ENCODE results near the gene GAD2.

DNA sequence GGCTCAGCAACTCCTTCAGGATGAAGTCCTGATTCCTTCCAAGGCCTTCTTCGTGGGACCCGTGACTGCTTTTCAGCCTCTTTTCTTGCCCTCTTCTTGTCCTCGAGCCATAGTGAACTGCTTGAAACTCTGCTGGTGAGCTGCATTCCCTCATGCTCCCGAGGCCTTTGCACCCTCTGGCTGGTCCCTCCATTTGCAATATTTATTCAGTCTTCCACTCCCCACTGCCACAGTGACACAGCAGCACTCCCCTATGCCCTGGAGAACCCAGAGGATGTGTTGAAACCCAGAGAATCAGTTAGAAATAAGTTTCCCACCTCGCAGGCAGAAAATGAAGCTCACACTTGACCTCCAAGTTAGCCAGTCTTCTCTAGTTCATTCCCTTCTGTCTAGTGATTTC is 22.3 kb upstream of the GAD2 start:
- no peak for TF ChIP-seq POLR2A (IDR thresholded peaks at IDR 0.05)
- TF ChIP-seq CTCF (IDR thresholded peaks at IDR 0.05) = no peak

Data from Peyer's patch (tissue), 4 donors.